Measurements from ENCODE around the gene RASL10A.
"Not testable (repeated sequence)": the region's sequence is repeated elsewhere in the genome, so short reads cannot be mapped to it uniquely, and the experiment has no call there.

Gene RASL10A

GRCh38 chr22:29315286-29316140, at the start of gene RASL10A:
TSS of gene RASL10A (minus strand) at chr22:29315697. CDS start at chr22:29315246, 451 bp downstream.
- Histone ChIP-seq H3K27ac (no peak within 1 kb of the TSS), H3K27me3 (ENCODE audit: control insufficient read depth, insufficient read depth, low read length) (peaks cover 12% of the 10 kb centered on the region), H3K79me2 (no peaks in the 10 kb centered on the region), H3K9me3 (ENCODE audit: control insufficient read depth, low read length) (no peaks in the 10 kb centered on the region), H3K9ac (no peak within 1 kb of the TSS), H2AFZ (no peak within 1 kb of the TSS), H3K4me1 (no peaks in the 10 kb centered on the region), H3K4me2 (ENCODE audit: low read length) (peak within 1 kb of the TSS; percentile 47), H3K36me3 (ENCODE audit: control insufficient read depth, insufficient read depth, low read length) (no peaks in the 10 kb centered on the region), H3K4me3 (ENCODE audit: low read depth, low read length) (no peak within 1 kb of the TSS)
- no peak for TF ChIP-seq CTCF (IDR thresholded peaks at IDR 0.05)

GRCh38 chr22:29359469-29359868, 44.0 kb upstream of the RASL10A start:
- Histone ChIP-seq H3K9me3 (ENCODE audit: control insufficient read depth, low read length) (no peaks in the 10 kb centered on the region), H3K79me2 (no peaks in the 10 kb centered on the region), H3K27ac (no peak overlapping the region), H3K4me3 (ENCODE audit: low read depth, low read length) (no peak overlapping the region), H3K4me2 (ENCODE audit: low read length) (no peak overlapping the region), H3K36me3 (ENCODE audit: control insufficient read depth, insufficient read depth, low read length) (no peaks in the 10 kb centered on the region), H2AFZ (no peak overlapping the region), H3K9ac (no peak overlapping the region), H3K27me3 (ENCODE audit: control insufficient read depth, insufficient read depth, low read length) (no peaks in the 10 kb centered on the region), H3K4me1 (no peaks in the 10 kb centered on the region)
- peak; percentile 45 for TF ChIP-seq CTCF (IDR thresholded peaks at IDR 0.05)

- H3K4me2 ChIP-seq (ENCODE audit: low read length); H3K4me1 ChIP-seq; H3K9me3 ChIP-seq (ENCODE audit: control insufficient read depth, low read length); H3K9ac ChIP-seq; H3K4me3 ChIP-seq (ENCODE audit: low read depth, low read length); H3K27me3 ChIP-seq (ENCODE audit: control insufficient read depth, insufficient read depth, low read length); H3K27ac ChIP-seq; H3K79me2 ChIP-seq; H3K36me3 ChIP-seq (ENCODE audit: control insufficient read depth, insufficient read depth, low read length); H2AFZ ChIP-seq: not testable (repeated sequence)
Measured at GRCh38 chr22:29357193-29357890, 41.8 kb upstream of the RASL10A start.

GRCh38 chr22:29353860-29354259, 38.4 kb upstream of the RASL10A start:
- Histone ChIP-seq H3K9me3 (ENCODE audit: control insufficient read depth, low read length) (no peaks in the 10 kb centered on the region), H3K9ac (no peak overlapping the region), H3K4me1 (no peaks in the 10 kb centered on the region), H3K27me3 (ENCODE audit: control insufficient read depth, insufficient read depth, low read length) (no peaks in the 10 kb centered on the region), H3K4me3 (ENCODE audit: low read depth, low read length) (no peak overlapping the region), H2AFZ (no peak overlapping the region), H3K36me3 (ENCODE audit: control insufficient read depth, insufficient read depth, low read length) (no peaks in the 10 kb centered on the region), H3K79me2 (no peaks in the 10 kb centered on the region), H3K4me2 (ENCODE audit: low read length) (no peak overlapping the region), H3K27ac (no peak overlapping the region)
- no peak for TF ChIP-seq CTCF (IDR thresholded peaks at IDR 0.05)

GRCh38 chr22:29353286-29353685, 37.8 kb upstream of the RASL10A start:
- no peak for TF ChIP-seq CTCF (IDR thresholded peaks at IDR 0.05)

More at GRCh38 chr22:29353286-29353685, 37.8 kb upstream of the RASL10A start:
- Histone ChIP-seq H3K4me3 (ENCODE audit: low read depth, low read length) (no peak overlapping the region), H3K4me1 (no peaks in the 10 kb centered on the region), H3K36me3 (ENCODE audit: control insufficient read depth, insufficient read depth, low read length) (no peaks in the 10 kb centered on the region), H3K9me3 (ENCODE audit: control insufficient read depth, low read length) (no peaks in the 10 kb centered on the region), H2AFZ (no peak overlapping the region), H3K79me2 (no peaks in the 10 kb centered on the region), H3K27ac (no peak overlapping the region), H3K27me3 (ENCODE audit: control insufficient read depth, insufficient read depth, low read length) (no peaks in the 10 kb centered on the region), H3K9ac (no peak overlapping the region), H3K4me2 (ENCODE audit: low read length) (no peak overlapping the region)

All from parathyroid adenoma (tissue), 2 donors.